ENCODE measurements around the gene CCDC124.

DNA sequence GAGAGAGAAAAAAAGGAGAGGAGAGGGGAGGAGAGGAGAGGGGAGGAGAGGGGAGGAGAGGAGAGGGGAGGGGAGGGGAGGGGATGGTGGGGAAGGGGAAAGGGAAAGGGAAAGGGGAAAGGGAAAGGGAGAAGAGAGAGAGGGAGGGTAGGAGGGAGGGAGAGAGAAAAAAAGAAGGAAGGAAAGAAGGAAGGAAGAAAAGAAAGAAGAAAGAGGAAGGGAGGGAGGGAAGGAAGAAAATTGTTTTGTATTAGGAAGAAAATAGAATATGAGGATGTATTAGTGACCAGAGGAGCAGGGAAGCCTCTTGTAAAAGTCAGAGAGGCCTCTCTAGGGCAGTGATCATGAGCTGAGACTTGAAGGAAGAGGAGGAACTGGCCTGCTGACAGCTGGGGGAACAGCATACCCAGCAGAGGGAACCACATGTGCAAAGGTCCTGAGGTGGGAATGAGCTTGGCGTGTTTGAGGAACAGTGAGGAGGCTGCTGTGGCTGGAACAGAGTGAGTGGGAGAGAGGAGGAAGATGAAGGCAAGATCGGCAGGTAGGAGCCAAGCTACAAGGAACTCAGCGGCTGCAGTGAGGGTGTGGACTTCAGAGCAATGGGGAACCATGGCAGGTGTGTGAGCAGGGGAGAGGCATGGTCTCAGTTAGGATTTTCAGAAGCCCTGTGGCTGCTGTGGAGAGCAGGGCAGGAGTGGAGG is 24.5 kb downstream of the CCDC124 start:
- TF ChIP-seq, protein P1, sequence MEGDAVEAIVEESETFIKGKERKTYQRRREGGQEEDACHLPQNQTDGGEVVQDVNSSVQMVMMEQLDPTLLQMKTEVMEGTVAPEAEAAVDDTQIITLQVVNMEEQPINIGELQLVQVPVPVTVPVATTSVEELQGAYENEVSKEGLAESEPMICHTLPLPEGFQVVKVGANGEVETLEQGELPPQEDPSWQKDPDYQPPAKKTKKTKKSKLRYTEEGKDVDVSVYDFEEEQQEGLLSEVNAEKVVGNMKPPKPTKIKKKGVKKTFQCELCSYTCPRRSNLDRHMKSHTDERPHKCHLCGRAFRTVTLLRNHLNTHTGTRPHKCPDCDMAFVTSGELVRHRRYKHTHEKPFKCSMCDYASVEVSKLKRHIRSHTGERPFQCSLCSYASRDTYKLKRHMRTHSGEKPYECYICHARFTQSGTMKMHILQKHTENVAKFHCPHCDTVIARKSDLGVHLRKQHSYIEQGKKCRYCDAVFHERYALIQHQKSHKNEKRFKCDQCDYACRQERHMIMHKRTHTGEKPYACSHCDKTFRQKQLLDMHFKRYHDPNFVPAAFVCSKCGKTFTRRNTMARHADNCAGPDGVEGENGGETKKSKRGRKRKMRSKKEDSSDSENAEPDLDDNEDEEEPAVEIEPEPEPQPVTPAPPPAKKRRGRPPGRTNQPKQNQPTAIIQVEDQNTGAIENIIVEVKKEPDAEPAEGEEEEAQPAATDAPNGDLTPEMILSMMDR (IDR thresholded peaks at IDR 0.05; ENCODE audit: low read length): no peak
- no peak for TF ChIP-seq EZH2 (IDR thresholded peaks at IDR 0.05; ENCODE audit: borderline replicate concordance, low read length)

Data from OCI-LY1 (cell line).